WI38 (cell line): ENCODE data around the gene ATP6V1C2.
"Not testable (repeated sequence)": the region's sequence is repeated elsewhere in the genome, so short reads cannot be mapped to it uniquely, and the experiment has no call there.

Experiments
- H3K4me3 ChIP-seq: 2 replicates; pipeline ENCODE4 v1.5.1; 2011; ENCODE audit warnings: low read depth, mild to moderate bottlenecking, control low read depth, low read length
- TF ChIP-seq, protein P1 (sequence below): IDR thresholded peaks from 2 replicates; pipeline ENCODE4 v1.5.1; 2012; ENCODE audit warnings: low read depth, mild to moderate bottlenecking, control low read depth, low read length

ATP6V1C2 gene

DNA sequence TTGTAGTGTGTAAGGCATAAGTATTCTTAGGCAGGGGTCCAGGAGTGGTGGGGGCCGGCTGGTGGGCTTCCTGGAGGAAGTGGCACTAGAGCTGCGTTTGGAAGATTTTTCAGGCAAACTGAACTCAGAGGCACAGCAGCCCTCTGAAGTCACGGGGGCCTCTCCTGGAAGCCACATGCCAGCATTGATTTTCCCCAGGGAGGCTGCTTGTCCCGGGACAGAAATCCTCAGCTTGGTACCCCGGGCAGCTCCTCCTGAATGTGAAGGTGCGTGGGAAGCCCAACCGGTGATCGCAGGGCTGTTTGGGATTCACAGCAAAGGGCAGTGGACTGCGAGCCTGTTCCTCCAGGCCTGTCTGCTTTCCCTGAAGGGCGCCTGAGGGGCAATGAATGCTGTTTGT lies 92.7 kb downstream of the ATP6V1C2 start:
- no peak overlapping the region for H3K4me3 ChIP-seq

DNA sequence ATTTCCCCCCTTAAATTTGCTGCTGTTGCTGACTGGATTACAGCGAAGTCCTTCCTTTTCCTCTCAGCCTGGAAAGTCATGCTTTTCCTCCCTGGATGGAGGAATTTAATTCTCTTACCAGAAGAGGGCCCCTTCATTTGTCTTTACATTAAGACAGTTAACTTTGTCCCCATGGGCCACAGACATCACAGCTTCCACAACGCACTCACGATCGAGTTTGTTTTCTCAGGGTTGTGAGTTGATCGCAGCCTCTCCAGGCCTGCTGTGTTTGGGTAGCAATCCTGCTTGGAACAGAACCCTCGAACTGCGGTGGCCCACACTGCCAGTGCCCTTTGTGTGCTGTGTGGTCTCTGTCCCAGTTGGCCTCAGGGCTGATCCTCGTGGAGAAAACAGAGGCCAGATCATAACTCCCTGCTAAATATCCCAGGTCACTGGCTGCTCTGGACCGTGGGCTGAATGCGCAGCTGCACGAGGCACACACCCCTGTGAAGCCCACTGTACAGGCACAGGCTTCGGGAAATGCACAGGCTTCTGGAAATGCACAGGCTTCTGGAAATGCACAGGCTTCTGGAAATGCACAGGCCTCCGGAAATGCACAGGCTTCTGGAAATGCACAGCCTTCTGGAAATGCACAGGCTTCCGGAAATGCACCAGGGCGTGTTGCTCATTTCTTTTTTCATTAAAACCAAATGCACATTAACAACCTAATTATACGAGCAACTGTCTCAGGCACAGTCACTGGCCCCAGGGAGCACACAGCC lies 93.3 kb downstream of the ATP6V1C2 start:
- no peak overlapping the region for H3K4me3 ChIP-seq
- TF ChIP-seq, protein P1, sequence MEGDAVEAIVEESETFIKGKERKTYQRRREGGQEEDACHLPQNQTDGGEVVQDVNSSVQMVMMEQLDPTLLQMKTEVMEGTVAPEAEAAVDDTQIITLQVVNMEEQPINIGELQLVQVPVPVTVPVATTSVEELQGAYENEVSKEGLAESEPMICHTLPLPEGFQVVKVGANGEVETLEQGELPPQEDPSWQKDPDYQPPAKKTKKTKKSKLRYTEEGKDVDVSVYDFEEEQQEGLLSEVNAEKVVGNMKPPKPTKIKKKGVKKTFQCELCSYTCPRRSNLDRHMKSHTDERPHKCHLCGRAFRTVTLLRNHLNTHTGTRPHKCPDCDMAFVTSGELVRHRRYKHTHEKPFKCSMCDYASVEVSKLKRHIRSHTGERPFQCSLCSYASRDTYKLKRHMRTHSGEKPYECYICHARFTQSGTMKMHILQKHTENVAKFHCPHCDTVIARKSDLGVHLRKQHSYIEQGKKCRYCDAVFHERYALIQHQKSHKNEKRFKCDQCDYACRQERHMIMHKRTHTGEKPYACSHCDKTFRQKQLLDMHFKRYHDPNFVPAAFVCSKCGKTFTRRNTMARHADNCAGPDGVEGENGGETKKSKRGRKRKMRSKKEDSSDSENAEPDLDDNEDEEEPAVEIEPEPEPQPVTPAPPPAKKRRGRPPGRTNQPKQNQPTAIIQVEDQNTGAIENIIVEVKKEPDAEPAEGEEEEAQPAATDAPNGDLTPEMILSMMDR, result no peak

More for the DNA sequence above, 92.7 kb downstream of the ATP6V1C2 start:
- TF ChIP-seq, protein P1, result no peak

DNA sequence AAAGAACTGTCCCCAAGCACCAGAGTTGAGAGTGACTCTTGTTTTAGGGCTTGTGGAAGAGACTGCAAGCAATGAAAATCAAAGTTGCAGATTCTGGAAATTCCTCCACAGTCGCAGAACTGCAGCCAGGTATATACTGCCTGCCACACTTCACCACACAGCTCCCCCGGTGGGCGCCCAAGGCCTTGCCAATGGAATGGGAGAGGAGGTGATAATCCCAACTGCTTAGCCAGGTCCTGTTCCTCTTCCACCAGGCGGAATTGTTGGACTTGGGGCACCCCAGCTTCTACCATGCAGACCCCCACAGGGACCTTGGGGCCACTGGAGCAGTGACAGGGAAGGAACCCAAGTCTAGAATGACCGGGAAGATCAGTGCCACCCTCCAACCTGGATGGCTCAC lies 96.0 kb downstream of the ATP6V1C2 start:
- TF ChIP-seq, protein P1, result peak; percentile 55

DNA sequence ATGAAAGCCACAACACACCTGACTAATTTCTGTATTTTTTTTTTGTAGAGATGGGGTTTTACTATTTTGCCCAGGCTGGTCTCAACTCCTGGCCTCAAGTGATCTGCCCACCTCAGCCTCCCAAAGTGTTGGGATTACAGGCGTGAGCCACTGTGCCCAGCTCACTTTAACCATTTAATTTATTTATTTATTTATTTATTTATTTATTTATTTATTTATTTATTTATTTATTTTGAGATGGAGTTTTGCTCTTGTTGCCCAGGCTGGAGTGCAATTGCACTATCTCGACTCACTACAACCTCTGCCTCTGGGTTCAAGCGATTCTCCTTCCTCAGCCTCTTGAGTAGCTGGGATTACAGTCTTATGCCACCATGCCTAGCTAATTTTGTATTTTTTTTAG lies 96.9 kb downstream of the ATP6V1C2 start:
- H3K4me3 ChIP-seq, result not testable (repeated sequence)

More for the DNA sequence above, 96.0 kb downstream of the ATP6V1C2 start:
- no peak overlapping the region for H3K4me3 ChIP-seq

DNA sequence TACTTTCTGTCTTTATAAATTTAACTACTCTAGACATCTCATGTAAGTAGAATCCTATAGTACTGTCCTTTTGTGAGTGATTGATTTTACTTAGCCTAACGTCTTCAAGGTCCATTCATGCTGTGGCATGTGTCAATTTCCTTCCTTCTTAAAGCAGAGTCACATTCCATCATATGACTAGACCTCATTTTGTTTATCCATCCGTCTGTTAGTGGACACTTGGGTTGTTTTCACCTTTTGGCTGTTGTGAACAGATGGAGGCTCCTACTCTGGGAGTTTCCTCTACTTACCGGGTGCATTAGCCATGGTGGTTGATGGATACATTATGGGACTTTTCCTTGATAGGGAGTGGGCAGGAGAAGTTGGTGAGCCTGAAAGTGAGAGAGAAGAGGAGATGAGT lies 97.6 kb downstream of the ATP6V1C2 start:
- no peak overlapping the region for H3K4me3 ChIP-seq
- TF ChIP-seq, protein P1, result no peak

DNA sequence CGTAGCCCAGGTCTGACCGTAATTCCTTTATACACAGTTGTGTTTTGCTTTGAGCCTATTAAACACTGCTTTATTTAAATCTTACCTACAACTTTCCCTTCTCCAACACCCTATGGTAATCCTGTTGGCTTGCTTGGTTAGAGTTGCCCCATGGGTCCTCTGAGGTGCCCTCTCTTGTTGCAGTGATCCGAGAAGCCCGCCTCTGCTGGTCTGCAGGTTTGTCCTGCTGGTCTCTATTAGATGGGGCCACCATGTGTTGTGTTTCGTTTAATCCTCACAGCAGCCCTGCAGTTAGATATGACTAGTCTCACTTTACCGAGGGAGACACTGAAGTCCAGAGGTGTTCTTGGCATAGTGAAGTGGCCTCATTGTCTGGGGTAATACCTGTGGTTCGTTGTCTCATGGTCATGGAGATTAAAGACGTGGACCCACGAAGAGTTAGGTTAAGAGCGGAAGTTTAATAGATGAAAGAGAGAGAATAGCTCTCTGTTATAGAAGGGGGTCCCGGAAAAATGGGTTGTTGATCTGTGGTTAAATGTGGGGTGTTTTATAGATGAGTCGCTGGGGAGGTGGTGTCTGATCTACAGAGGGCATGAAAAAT lies 98.4 kb downstream of the ATP6V1C2 start:
- TF ChIP-seq, protein P1, result no peak
- H3K4me3 ChIP-seq, result no peak overlapping the region

DNA sequence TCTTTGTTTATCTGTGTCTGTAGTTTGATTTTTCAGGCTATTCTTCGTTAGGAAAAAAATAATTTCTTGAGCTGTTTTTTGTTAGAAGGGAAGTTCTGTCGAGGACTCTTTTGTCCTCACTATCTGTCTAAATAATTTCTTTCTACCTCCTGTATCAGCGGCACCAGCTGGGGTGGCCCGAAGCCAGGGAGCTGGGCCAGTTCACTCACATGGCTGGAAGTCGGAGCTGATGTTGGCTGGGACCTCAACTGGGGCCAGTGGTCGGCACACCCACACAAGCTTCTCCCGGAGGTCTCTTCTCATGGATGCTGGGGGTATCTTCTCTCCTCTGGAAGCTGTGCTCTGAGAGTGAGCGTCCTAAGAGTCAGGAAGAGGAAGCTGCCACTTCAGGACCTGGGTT lies 99.1 kb downstream of the ATP6V1C2 start:
- TF ChIP-seq, protein P1, result no peak
- H3K4me3 ChIP-seq, result no peak overlapping the region
